Astrocyte (in vitro differentiated cells and primary cell): ENCODE measurements around the gene ITGA2.

Experiments
- CTCF ChIP-seq: IDR thresholded peaks from 2 replicates; pipeline ENCODE4 v1.5.1; 2011; ENCODE audit warnings: low read depth, mild to moderate bottlenecking, inconsistent platforms, low read length, moderate library complexity; ENCODE audit not compliant: insufficient read depth
- EZH2 ChIP-seq: IDR thresholded peaks from 2 replicates; pipeline ENCODE4 v1.6.1; 2012; ENCODE audit warnings: mild to moderate bottlenecking, low read length, inconsistent platforms; ENCODE audit not compliant: insufficient read depth

GRCh38 chr5:52947851-52948250 is 41.3 kb upstream of the ITGA2 start:
- TF ChIP-seq CTCF: no peak
- TF ChIP-seq EZH2: no peak
